RPMI8226 (cell line): Measurements from ENCODE around the gene ASPDH.
"Not testable (repeated sequence)": the region's sequence is repeated elsewhere in the genome, so short reads cannot be mapped to it uniquely, and the experiment has no call there.

Experiments used
- DNase-seq: peaks from one replicate; pipeline ENCODE4 v3.0.0-alpha.2; 2015

Gene ASPDH

GRCh38 chr19:50547385-50548190 is 33.9 kb upstream of the ASPDH start:
- DNase-seq = no peak

GRCh38 chr19:50546527-50547221 is 33.0 kb upstream of the ASPDH start:
- no peak for DNase-seq

GRCh38 chr19:50542943-50543342 is 29.2 kb upstream of the ASPDH start:
- no peak for DNase-seq

GRCh38 chr19:50537769-50538230 is 24.1 kb upstream of the ASPDH start:
- peak; percentile 83 for DNase-seq

- no peak for DNase-seq
Observed at GRCh38 chr19:50537306-50537685, 23.6 kb upstream of the ASPDH start.

GRCh38 chr19:50536662-50537305 is 23.1 kb upstream of the ASPDH start:
- DNase-seq = no peak

GRCh38 chr19:50535672-50536187 is 22.0 kb upstream of the ASPDH start:
- DNase-seq = no peak

- DNase-seq = no peak
Observed at GRCh38 chr19:50534478-50534877, 20.8 kb upstream of the ASPDH start.

GRCh38 chr19:50532952-50533351 is 19.2 kb upstream of the ASPDH start:
- DNase-seq = no peak

- peak; percentile 54 for DNase-seq
Observed at GRCh38 chr19:50531171-50531612, 17.5 kb upstream of the ASPDH start.

- not testable (repeated sequence) for DNase-seq
Observed at GRCh38 chr19:50528052-50528451, 14.3 kb upstream of the ASPDH start.

GRCh38 chr19:50522881-50523280 is 9.2 kb upstream of the ASPDH start:
- no peak for DNase-seq

GRCh38 chr19:50520822-50521465 is 7.2 kb upstream of the ASPDH start:
- no peak for DNase-seq

GRCh38 chr19:50519006-50519575 is 5.4 kb upstream of the ASPDH start:
- no peak for DNase-seq

GRCh38 chr19:50518091-50519005 is 4.6 kb upstream of the ASPDH start:
- DNase-seq = no peak

- no peak for DNase-seq
Observed at GRCh38 chr19:50517704-50518075, 4.0 kb upstream of the ASPDH start.

- no peak for DNase-seq
Observed at GRCh38 chr19:50516964-50517703, 3.4 kb upstream of the ASPDH start.

GRCh38 chr19:50516456-50516855 is 2.7 kb upstream of the ASPDH start:
- DNase-seq = no peak

GRCh38 chr19:50515168-50515561 is 1.5 kb upstream of the ASPDH start:
- no peak for DNase-seq

- no peak for DNase-seq
Observed at GRCh38 chr19:50514346-50515167, 844 bp upstream of the ASPDH start.
